NCI-H187 (cell line): ENCODE data around the gene DOCK1.

Experiments
- DNase-seq, 2 experiments: peaks; one replicate each; lab custom pipeline; 2025; lab: John Stamatoyannopoulos, UW

Gene DOCK1

GRCh38 chr10:126955396-126955795, 50.2 kb downstream of the DOCK1 start:
- DNase-seq = no peak

GRCh38 chr10:126955934-126956711, 50.9 kb downstream of the DOCK1 start:
- DNase-seq = no peak

GRCh38 chr10:126956712-126957108, 51.5 kb downstream of the DOCK1 start:
- DNase-seq = no peak

GRCh38 chr10:126957111-126957510, 51.9 kb downstream of the DOCK1 start:
- no peak for DNase-seq

GRCh38 chr10:126959431-126959830, 54.2 kb downstream of the DOCK1 start:
- DNase-seq = no peak

- DNase-seq = no peak
Measured at GRCh38 chr10:126959906-126960685, 54.9 kb downstream of the DOCK1 start.

- no peak for DNase-seq
Measured at GRCh38 chr10:126963354-126963753, 58.1 kb downstream of the DOCK1 start.

- DNase-seq = no peak
Measured at GRCh38 chr10:126964190-126964589, 59.0 kb downstream of the DOCK1 start.

- DNase-seq = no peak
Measured at GRCh38 chr10:126966938-126967337, 61.7 kb downstream of the DOCK1 start.

- DNase-seq = no peak
Measured at GRCh38 chr10:126969310-126969709, 64.1 kb downstream of the DOCK1 start.

GRCh38 chr10:126972635-126973414, 67.6 kb downstream of the DOCK1 start:
- no peak for DNase-seq

GRCh38 chr10:126975221-126975620, 70.0 kb downstream of the DOCK1 start:
- DNase-seq = no peak

- DNase-seq = no peak
Measured at GRCh38 chr10:126977216-126977615, 72.0 kb downstream of the DOCK1 start.

GRCh38 chr10:126979311-126979710, 74.1 kb downstream of the DOCK1 start:
- no peak for DNase-seq

GRCh38 chr10:126993208-126993607, 88.0 kb downstream of the DOCK1 start:
- no peak for DNase-seq

- no peak for DNase-seq
Measured at GRCh38 chr10:126997801-126998590, 92.8 kb downstream of the DOCK1 start.

- no peak for DNase-seq
Measured at GRCh38 chr10:127000598-127000997, 95.4 kb downstream of the DOCK1 start.

GRCh38 chr10:127003032-127003685, 97.9 kb downstream of the DOCK1 start:
- no peak for DNase-seq

GRCh38 chr10:127006453-127006852, 101.2 kb downstream of the DOCK1 start:
- DNase-seq = no peak

GRCh38 chr10:127009366-127009765, 104.1 kb downstream of the DOCK1 start:
- no peak for DNase-seq

GRCh38 chr10:127011174-127011573, 105.9 kb downstream of the DOCK1 start:
- no peak for DNase-seq
